NCI-H2029 (cell line): ENCODE measurements around the gene ZNF366.

Source experiments
- DNase-seq: peaks from one replicate; lab custom pipeline; 2025; lab: John Stamatoyannopoulos, UW

Gene ZNF366

GRCh38 chr5:72507231-72507906, at the start of gene ZNF366:
Gene ZNF366, minus strand, starts transcription at chr5:72507410. Its CDS starts 45,914 bp downstream, at chr5:72461496.
- no peak for DNase-seq

GRCh38 chr5:72556351-72557166, 49.3 kb upstream of the ZNF366 start:
- peak; percentile 87 for DNase-seq

- no peak for DNase-seq
Measured at GRCh38 chr5:72555871-72556270, 48.7 kb upstream of the ZNF366 start.

GRCh38 chr5:72554897-72555296, 47.7 kb upstream of the ZNF366 start:
- no peak for DNase-seq

GRCh38 chr5:72552041-72552557, 44.9 kb upstream of the ZNF366 start:
- no peak for DNase-seq

GRCh38 chr5:72550595-72550994, 43.4 kb upstream of the ZNF366 start:
- no peak for DNase-seq

- DNase-seq: no peak
Measured at GRCh38 chr5:72543811-72544210, 36.6 kb upstream of the ZNF366 start.

GRCh38 chr5:72543365-72543764, 36.2 kb upstream of the ZNF366 start:
- no peak for DNase-seq

GRCh38 chr5:72542695-72543094, 35.5 kb upstream of the ZNF366 start:
- DNase-seq: no peak

- no peak for DNase-seq
Measured at GRCh38 chr5:72541501-72542225, 34.5 kb upstream of the ZNF366 start.

GRCh38 chr5:72540759-72541438, 33.7 kb upstream of the ZNF366 start:
- DNase-seq: no peak

GRCh38 chr5:72539726-72540125, 32.5 kb upstream of the ZNF366 start:
- no peak for DNase-seq

GRCh38 chr5:72539038-72539437, 31.8 kb upstream of the ZNF366 start:
- DNase-seq: peak; percentile 30

GRCh38 chr5:72537166-72537565, 30.0 kb upstream of the ZNF366 start:
- no peak for DNase-seq

GRCh38 chr5:72531496-72532190, 24.4 kb upstream of the ZNF366 start:
- no peak for DNase-seq

GRCh38 chr5:72530196-72530595, 23.0 kb upstream of the ZNF366 start:
- DNase-seq: no peak

- DNase-seq: no peak
Measured at GRCh38 chr5:72529383-72529782, 22.2 kb upstream of the ZNF366 start.

- DNase-seq: no peak
Measured at GRCh38 chr5:72525816-72526215, 18.6 kb upstream of the ZNF366 start.

GRCh38 chr5:72523960-72524582, 16.9 kb upstream of the ZNF366 start:
- DNase-seq: peak; percentile 15

- DNase-seq: no peak
Measured at GRCh38 chr5:72522607-72523006, 15.4 kb upstream of the ZNF366 start.

- no peak for DNase-seq
Measured at GRCh38 chr5:72519111-72519510, 11.9 kb upstream of the ZNF366 start.
